Esophagus squamous epithelium (tissue), 4 donors: ENCODE measurements around the gene CRADD.

Source experiments
- CTCF ChIP-seq, 6 experiments: fragments of 450-650 bp in 4 of 6; fragments of 200-600 bp in 2 of 6; sonication (generic) in 2 of 6; IDR thresholded peaks; one replicate each; pipeline ENCODE4 v1.5.1; 2016 to 2019; ENCODE audit warnings: antibody characterized with exemption in 6 of 6, mild to moderate bottlenecking in 4 of 6, moderate library complexity in 4 of 6
- POLR2A ChIP-seq, 4 donors: fragments of 450-650 bp; IDR thresholded peaks; one replicate each; pipeline ENCODE4 v1.6.1; 2017; ENCODE audit warnings: antibody characterized with exemption in 4 of 4, mild to moderate bottlenecking in 4 of 4, moderate library complexity in 3 of 4

DNA sequence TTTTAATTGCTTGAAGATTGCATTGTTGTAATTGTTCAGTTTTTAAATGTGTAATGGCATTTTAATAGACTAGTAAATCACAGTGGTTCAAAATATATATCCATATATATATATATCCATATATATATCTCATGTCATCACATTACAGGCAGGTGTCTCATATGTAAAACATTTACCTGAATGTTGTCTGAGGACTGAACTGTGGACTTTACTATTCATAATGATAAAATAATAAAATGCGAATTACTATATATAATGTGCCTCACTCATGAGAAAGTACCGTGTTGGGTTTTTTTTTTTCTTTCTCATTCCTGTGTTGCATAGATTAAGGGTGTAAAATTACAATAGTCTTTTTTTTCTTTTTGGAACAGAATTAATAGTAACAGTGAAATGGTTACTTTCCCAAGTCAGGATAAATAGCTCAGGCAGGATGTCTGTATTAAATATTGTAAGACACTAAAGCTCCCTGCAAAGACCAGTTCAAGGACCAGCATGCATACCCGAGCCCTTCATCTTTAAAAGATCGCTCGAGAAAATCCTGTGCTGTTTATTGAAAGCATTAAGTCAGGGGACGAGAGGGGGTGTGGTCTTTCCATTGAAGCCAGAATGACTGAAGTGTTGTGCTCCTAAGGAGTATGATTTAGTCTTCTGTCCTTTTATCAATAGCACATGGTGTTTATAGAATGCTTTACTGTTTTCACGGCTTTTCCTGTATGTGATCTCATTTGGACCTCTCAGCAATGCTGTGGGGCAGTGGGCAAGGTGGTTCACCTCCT is 173.5 kb downstream of the CRADD start:
- TF ChIP-seq CTCF (IDR thresholded peaks at IDR 0.05) (no peak), POLR2A (IDR thresholded peaks at IDR 0.05) (no peak)
